Stimulated activated CD4-positive, alpha-beta T cell treated with anti-CD3 and anti-CD28 coated beads, Interleukin-2, amount 100 ng/mL, for 48 hours (primary cell): ENCODE results near the gene FGL2.
"Not testable (repeated sequence)": the region's sequence is repeated elsewhere in the genome, so short reads cannot be mapped to it uniquely, and the experiment has no call there.

ENCODE experiments used
- DNase-seq, 2 donors: peaks; one replicate each; pipeline ENCODE4 v3.0.0-alpha.2; 2020

FGL2 gene

GRCh38 chr7:77154917-77155464 is 44.6 kb downstream of the FGL2 start:
- not testable (repeated sequence) for DNase-seq

GRCh38 chr7:77152232-77152631 is 47.4 kb downstream of the FGL2 start:
- not testable (repeated sequence) for DNase-seq
